ENCODE data around the gene RANBP10. TPM values are rescaled to one million over a fixed set of nuclear protein-coding genes. Genes with fewer than 3 reads are reported as not detected.

The RANBP10 gene
- total RNA-seq, 2 donors from 2014 or later = 11.1 to 22.8 TPM

DNA sequence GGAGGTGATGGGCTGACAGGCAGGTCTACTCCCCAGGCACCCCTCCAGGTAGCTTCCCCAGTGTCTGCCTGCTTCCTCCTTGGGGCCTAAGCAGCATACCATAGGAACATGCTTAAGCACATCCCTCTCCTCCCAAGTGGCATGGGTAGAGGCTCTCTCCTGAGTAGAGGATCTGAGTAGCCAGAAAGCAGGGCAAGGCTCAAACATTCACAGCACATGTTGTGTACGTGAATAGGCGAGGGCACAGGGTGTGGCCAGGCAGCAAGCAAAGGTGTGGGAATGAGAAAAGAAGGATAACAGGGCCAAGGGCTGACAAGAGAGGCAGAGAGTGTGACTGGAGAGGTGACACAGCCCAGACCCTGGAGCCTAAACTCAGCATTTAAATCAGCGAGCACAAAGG, 57.5 kb downstream of the RANBP10 start:
- no peak overlapping the region for H3K27ac ChIP-seq
- H3K4me3 ChIP-seq = no peak overlapping the region
- TF ChIP-seq POLR2AphosphoS5 (IDR thresholded peaks at IDR 0.05) (no peak), POLR2A (IDR thresholded peaks at IDR 0.05) (no peak), CTCF (IDR thresholded peaks at IDR 0.05) (no peak)
- DNase-seq (ENCODE audit: low spot score) = no peak
- H3K36me3 ChIP-seq = no peaks in the 10 kb centered on the region
- H3K27me3 ChIP-seq (replicated peaks; ENCODE audit: insufficient read depth) = no peaks in the 10 kb centered on the region
- H3K4me1 ChIP-seq (replicated peaks) = no peaks in the 10 kb centered on the region
- intact Hi-C loops (cut with DNase I) = no loop called here
- WGBS = 78% methylated on average over 3 of the region's 3 CpGs
- H3K9me3 ChIP-seq = no peaks in the 10 kb centered on the region

GRCh38 chr16:67746846-67747245, 59.5 kb downstream of the RANBP10 start:
- Histone ChIP-seq H3K36me3 (no peaks in the 10 kb centered on the region), H3K27me3 (replicated peaks; ENCODE audit: insufficient read depth) (no peaks in the 10 kb centered on the region), H3K9me3 (no peaks in the 10 kb centered on the region), H3K27ac (no peak overlapping the region), H3K4me1 (replicated peaks) (no peaks in the 10 kb centered on the region), H3K4me3 (no peak overlapping the region)
- intact Hi-C loops (cut with DNase I) = no loop called here
- no peak for DNase-seq (ENCODE audit: low spot score)
- TF ChIP-seq POLR2A (IDR thresholded peaks at IDR 0.05) (no peak), POLR2AphosphoS5 (IDR thresholded peaks at IDR 0.05) (no peak), CTCF (IDR thresholded peaks at IDR 0.05) (no peak)

GRCh38 chr16:67741118-67741517, 65.2 kb downstream of the RANBP10 start:
- Histone ChIP-seq H3K9me3 (no peaks in the 10 kb centered on the region), H3K27ac (no peak overlapping the region), H3K27me3 (replicated peaks; ENCODE audit: insufficient read depth) (no peaks in the 10 kb centered on the region), H3K4me3 (no peak overlapping the region), H3K36me3 (peaks cover 0 to 2% of the 10 kb centered on the region in 2 donors), H3K4me1 (replicated peaks) (no peaks in the 10 kb centered on the region)
- TF ChIP-seq POLR2A (IDR thresholded peaks at IDR 0.05) (no peak), CTCF (IDR thresholded peaks at IDR 0.05) (no peak), POLR2AphosphoS5 (IDR thresholded peaks at IDR 0.05) (no peak)
- 82% methylated on average over 4 of the region's 4 CpGs for WGBS
- intact Hi-C loops (cut with DNase I) = no loop called here
- no peak for DNase-seq (ENCODE audit: low spot score)

DNA sequence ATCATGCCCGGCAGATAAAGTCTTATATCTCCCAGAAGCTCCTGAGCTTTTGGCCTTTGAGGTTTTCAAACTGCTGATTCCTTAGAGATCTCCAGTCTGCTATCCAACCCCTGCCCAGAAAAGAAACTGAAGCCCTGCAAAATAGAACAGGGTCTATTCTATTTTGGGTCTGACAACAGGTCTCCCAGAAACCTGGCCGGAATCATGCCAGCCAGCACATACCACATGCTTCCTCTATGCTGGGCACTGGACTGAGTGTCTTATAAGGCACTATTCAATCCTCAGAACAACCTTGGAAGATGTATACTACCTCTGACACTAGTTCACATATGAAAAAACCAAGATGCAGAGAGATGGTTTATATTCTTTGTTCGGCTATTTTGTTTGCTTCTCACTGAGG, 66.0 kb downstream of the RANBP10 start:
- TF ChIP-seq POLR2AphosphoS5 (IDR thresholded peaks at IDR 0.05) (no peak), CTCF (IDR thresholded peaks at IDR 0.05) (no peak), POLR2A (IDR thresholded peaks at IDR 0.05) (no peak)
- intact Hi-C loops (cut with DNase I) = no loop called here
- no peaks in the 10 kb centered on the region for H3K9me3 ChIP-seq
- H3K27ac ChIP-seq = no peak overlapping the region
- no peaks in the 10 kb centered on the region for H3K27me3 ChIP-seq (replicated peaks; ENCODE audit: insufficient read depth)
- no peak for DNase-seq (ENCODE audit: low spot score)
- H3K4me1 ChIP-seq (replicated peaks) = no peaks in the 10 kb centered on the region
- no peak overlapping the region for H3K4me3 ChIP-seq
- H3K36me3 ChIP-seq = peaks cover 0 to 2% of the 10 kb centered on the region in 2 donors
- WGBS = 97% methylated on average over 3 of the region's 3 CpGs

DNA sequence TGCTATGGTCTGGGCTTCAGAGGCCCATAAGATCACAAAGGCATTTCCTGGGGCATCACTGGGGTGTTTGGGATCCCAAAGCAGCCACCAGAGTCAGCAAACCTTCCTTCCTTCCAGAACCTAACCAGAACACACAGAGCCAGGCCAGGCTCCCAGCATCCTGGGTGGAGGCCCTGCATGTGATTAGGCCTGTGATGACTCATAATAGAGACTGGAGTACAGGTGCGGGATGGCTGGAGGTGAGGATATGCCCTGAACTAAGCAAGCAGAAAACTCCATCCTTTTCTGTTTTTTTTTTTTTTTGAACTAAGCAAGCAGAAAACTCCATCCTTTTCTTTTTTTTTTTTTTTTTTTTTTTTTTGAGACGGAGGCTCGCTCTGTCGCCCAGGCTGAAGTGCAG, 69.5 kb downstream of the RANBP10 start:
- H3K9me3 ChIP-seq = no peaks in the 10 kb centered on the region
- peaks cover 0 to 2% of the 10 kb centered on the region in 2 donors for H3K36me3 ChIP-seq
- no peak overlapping the region for H3K4me3 ChIP-seq
- H3K27ac ChIP-seq = no peak overlapping the region
- 94% methylated on average over 4 of the region's 4 CpGs for WGBS
- no peak for DNase-seq (ENCODE audit: low spot score)
- H3K4me1 ChIP-seq (replicated peaks) = no peaks in the 10 kb centered on the region
- intact Hi-C loops (cut with DNase I) = no loop called here
- TF ChIP-seq POLR2A (IDR thresholded peaks at IDR 0.05) (no peak), POLR2AphosphoS5 (IDR thresholded peaks at IDR 0.05) (no peak), CTCF (IDR thresholded peaks at IDR 0.05) (no peak)
- no peaks in the 10 kb centered on the region for H3K27me3 ChIP-seq (replicated peaks; ENCODE audit: insufficient read depth)
